Medulla oblongata (tissue), 1 donor: Measurements from ENCODE around the gene ANKS6.

Experiments used
- DNase-seq: peaks from one replicate; pipeline ENCODE4 v3.0.0-alpha.2; 2015; ENCODE audit errors: extremely low spot score

Gene ANKS6

DNA sequence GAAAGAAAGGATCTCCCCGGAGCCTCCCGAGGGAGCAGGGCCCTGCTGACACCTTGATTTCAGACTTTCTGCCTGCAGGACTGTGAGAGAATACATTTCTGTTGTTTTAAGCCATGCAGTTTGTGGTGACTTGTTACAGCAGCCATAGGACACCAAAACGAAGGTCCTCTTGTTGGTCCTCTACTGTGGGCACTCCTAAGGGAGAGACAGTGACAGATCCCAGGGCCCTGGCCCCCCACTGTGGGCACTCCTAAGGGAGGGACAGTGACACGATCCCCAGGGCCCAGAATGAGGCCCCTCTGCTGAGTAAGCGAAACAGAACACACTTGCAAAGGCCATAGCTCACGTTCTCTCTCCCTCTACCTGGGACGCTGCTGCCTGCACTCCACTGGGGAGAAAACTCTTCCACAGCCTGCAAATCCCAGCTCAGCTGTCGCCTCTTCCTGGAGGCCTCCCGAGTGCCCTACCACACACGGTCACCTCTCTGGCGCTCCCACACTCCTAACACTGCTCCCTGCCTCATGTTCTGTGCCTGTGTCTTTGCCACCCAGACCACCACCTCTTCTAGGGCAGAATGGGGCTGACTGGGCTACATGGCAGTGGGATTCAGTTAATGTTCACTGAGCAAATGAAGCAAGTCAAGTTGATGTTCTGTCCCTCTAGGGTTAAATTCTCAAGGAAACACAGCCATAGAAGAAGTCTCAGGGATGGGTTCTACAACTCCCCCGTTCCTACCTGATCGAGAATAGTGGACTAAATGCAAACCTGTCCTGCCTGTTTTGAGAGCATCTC, 23.8 kb downstream of the ANKS6 start:
- DNase-seq = no peak

DNA sequence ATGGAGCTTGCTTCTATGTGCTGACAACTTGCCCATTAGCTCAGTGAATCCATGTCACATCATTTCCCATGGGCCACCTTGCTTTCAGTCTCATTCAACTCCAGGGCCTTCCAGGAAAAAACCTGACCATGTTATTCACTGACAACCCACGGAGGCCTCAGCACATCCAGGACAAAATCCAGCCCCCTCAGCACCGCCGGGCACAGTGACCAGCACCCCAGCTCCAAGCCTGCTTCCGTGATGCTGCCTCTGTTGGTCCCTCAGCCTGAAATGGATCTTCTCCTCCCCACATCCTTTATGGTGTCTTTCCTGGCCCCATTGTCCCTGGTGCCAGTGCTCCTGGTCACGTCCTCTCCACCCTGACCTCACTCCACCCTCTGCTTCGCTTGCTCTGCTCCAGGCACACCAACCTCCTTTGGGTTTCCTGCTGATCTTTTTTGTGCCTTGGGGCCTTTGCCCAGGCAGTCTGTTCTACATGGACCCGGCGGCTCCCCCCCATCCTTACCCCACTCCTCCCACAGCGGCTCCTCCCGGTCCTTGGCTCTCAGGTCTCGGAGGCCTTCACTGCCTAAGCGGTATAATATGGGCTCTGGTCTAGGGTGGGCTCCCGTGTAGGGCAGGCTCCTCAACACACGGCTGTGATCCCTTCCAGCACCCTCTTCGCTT, 25.0 kb downstream of the ANKS6 start:
- no peak for DNase-seq

DNA sequence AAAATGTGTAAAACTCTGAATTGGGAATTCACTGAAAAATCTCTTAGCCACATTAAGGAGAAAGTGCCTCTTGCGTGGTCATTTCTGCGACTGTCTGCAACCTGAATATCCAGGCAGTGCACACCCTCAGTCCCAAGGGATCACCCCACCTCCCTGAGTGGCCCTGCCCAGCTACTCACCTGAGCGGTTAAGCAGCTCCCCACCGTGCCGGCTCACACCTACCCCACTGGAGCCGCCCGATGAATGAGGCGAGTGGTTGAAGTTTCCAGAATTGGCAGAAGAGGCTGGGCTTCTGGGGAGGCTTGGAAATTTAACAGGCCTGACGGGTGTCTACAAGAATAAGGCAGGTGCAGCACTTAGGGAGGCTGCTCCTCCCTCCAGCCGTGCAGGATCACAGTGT, 25.6 kb downstream of the ANKS6 start:
- DNase-seq = no peak

DNA sequence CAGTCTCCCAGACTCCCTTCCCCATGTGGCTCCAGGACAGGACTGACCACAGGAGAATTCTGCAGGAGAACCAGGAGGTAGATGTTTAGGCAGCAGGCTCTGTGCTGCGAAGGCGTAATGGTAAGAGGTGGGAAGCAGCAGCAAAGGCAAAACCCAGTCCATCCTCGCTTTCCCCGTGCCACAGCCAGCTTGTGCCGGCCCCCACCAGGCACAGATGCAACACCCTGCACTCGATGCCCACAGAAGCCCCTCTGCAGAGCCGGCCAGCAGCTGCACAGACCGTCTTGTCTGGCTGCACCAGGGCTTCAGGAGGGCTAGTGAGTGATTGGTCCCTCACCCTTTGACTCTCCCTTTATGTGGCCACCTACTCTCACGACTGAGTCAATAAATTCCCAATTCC, 28.0 kb downstream of the ANKS6 start:
- no peak for DNase-seq

DNA sequence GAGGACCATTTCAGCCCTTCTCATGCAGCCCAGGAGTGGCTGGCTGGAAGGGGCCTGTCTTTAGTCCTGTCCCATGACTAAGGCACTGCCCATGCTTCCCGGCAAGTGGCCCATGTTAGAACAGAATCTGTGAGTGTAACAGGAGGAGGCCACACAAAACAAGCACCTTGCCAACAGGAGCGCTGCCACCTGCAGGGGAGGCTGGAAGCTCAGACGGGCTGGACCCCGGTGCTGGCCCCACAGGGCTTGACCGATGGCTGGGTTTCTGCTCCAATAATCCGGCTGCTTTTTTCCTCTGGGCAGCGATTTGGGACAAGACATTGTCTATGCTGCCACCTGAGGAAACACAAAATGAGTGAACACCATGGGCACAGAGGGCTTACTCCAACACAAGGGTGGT, 28.4 kb downstream of the ANKS6 start:
- no peak for DNase-seq

DNA sequence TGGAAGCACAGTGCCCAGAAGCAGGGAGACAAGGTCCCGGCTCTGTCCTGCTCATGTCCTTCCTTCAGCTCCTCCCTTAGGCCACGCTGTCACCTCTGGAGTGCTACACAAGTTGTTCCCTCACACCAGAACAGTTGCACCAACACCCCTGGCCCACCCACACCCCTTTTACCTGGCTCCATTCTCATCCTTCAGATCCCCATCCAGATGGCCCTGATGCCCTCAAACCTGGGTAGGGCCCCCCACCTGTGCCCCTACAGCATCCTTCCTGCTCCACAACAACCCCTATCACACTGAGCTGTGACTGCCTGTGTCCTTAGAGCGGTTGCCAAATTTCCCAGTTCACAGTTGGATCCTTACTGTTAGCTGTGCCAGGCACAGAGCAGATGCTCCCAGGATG, 29.2 kb downstream of the ANKS6 start:
- DNase-seq = no peak

DNA sequence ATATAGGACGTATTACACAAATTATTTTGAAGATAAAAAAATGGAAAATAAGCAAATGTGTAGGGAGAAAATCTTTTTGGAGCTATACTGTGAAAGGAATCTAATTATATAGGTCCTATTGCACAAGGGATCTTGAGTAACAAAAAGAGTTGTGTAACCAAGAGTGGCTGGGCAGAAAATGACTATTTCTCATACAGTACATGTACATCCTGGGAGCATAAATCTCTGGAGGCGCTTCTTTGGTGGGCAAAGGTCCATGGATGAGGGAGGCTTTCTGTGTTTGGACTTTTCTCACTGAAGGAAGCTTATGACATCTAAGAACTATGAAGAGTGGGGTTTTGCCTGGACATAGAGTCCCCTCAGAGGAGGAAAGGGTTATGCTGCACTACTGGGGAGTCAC, 29.8 kb downstream of the ANKS6 start:
- no peak for DNase-seq

DNA sequence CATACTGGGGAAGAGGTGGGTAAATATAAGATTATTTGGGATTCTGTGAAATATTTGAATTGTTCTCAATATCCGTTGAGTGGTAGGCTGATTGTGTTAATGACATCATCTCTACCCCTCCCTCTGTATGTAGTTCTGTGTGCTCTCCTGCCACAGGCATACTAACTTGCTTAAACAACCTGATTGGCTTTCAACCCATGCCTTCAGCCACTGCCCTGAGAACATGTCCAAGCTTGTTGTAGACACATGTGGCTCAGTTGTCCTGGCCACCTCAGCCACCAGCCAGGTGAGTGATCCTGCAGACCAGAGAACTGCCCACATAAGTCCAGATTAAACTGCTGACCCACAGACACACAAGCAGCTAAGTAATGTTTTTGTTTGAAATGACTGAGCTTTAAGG, 31.1 kb downstream of the ANKS6 start:
- DNase-seq = no peak

DNA sequence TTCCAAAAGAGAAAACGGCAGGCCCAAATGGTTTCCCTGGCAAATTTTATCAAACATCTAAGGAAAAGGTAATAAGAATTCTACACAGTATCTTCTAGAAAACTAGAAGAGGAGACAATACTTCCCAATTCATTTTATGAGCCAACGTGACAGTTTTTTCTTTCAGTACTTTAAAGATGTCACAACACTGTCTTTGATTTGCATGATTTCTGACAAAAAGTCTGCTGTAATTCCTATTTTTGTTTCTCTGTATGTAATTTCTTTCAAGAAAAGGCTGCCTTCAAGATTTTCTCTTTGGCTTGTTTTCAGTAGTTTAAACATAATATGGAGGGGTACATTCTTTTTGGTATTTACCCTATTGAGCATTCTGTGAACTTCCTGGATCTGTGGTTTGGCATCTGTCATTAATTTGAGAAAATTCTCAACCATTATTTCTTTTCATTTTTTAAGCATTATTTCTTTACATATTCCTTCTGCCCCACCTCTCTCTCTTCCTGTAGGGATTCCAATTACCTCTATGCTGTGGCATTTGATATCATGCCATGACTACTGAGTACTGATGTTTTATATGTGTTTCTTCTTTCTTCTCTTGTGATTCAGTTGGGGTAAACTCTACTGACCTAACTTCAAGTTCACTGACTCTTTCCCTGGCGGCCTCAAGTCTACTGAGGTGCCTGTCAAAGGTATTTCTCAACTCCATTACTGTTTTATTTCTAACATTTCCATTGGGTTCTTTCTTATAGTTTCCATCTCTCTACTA, 32.2 kb downstream of the ANKS6 start:
- no peak for DNase-seq

DNA sequence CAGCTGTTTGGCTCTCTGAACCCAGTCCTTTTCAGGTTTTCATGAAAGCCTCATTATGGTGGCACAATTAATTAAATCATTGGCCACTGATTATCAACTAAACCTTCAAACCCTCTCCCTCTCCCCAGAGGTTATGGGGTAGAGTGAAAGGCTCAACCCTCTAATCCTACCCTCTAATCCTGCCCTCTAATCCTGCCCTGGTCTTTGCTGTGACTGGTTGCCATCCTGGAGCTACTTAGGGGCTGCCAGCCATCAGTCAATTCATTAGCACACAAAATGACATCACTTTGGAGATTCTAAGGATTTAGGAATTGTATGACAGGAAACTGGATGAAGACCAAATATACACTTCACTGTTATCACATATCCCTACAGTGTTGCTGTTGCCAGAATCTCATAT, 36.1 kb downstream of the ANKS6 start:
- no peak for DNase-seq

DNA sequence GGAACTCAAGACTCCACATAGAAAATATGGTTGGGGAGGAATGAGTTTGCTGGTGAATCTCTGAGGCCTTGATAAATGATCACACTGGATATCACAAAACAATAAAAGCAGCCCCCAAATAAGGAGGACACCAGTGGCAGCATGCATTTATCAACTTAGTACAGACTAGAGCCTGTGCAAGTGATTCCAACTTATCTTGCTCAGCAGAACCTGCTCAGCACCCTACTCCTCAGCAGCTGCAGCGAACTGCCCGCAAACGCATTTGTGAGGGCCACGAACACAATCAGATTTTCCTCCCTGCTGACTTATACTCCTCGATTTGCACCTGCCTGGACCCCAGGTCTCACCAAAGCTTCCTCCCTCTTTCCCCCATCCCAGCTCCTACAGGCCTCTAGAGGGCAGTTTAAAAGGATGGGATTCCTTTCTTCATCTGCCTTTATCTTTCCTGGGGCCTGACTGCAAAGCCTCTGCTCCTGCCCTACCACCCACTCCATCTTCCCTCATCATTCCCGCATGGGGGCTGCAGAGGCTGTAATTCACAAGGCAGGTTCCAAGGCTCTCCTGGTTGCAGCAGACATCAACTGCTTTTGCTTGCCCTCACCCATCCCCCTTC, 41.2 kb downstream of the ANKS6 start:
- DNase-seq = no peak

DNA sequence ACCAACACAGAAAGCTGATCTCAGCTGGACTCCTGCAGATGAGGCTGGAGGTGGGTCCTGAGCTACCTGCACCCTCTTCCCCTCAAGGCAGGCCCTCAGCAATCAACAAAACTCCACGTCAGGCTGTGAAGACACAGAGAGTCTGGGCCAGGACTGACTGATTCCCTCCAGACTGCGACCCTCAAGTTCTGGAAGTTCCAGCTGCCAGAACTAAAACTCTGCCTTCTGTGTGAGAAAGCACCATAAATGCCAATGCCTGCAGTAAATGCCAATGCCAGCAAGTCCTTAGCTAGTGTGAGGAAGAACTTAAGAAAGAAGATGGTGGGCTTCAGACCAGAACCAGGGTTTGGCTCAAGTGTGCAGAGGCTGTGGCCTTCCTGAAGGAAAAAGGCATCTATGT, 45.1 kb downstream of the ANKS6 start:
- DNase-seq = no peak

DNA sequence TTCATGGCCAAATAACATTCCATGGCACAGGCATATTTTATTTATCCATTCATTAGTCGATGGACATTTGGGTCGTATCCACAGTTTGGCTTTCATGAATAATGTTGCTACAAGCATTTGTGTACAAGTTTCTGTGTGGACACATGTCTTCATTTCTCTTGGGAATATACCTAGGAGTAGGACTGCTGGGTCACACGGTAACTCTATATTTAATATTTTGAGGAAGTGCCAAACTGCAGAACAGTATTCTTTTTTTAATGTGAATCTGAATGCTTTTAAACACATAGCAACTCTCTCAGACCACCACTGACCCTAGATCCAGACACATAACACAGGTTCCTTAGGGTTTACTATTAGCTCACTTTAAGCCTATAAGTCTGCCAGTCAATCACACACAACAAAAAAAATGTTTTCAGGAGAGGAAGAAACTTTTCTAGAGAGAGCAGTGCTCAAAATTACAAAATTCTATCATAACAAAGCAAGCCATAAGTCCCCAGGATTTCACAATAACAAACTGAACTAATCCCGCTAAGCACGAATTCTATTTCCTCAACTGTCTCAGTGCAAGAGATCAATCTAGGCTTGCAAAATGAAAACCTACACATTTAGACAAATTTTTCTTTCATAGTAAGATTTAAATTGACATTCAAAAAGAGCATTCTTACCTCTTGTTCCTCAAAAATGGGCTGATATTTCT, 45.8 kb downstream of the ANKS6 start:
- DNase-seq = no peak

DNA sequence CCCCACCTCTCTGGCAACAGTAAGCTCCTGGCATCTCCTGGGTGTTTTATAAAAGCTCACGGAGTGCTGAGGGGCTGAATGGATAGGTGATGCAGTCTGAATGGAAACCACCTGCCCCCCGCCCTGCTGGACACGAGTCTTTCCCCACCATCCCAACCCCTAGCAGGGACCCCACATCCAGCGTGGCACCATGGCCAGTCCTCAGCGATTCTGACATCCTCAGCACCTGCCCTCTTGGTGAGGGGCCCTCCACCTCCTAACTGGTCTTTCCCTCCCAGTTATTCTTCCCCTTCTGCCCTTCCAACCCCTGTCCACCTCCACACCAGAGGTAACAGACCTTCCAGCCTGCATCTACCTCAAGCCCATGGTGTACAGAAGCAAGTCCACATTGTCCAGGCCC, 48.9 kb downstream of the ANKS6 start:
- no peak for DNase-seq

DNA sequence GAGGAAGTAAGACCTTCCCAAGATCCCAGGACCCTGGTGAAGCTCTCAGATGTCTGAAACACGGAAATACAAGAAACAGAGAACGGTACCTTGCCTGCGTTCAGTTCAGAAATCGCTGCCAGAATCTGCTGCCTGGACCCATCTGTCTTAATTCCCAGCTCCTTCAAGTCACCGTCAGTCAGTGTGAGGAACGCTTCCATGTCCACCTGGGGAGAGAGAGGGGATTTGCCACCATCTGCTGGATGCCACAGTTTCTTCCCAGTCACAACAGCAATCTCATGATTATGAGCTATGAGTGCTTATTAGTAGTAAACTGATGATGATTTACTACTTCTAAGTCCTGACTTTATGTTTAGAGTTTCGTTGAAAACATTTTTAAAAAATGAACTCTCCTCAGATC, 50.9 kb downstream of the ANKS6 start:
- no peak for DNase-seq

DNA sequence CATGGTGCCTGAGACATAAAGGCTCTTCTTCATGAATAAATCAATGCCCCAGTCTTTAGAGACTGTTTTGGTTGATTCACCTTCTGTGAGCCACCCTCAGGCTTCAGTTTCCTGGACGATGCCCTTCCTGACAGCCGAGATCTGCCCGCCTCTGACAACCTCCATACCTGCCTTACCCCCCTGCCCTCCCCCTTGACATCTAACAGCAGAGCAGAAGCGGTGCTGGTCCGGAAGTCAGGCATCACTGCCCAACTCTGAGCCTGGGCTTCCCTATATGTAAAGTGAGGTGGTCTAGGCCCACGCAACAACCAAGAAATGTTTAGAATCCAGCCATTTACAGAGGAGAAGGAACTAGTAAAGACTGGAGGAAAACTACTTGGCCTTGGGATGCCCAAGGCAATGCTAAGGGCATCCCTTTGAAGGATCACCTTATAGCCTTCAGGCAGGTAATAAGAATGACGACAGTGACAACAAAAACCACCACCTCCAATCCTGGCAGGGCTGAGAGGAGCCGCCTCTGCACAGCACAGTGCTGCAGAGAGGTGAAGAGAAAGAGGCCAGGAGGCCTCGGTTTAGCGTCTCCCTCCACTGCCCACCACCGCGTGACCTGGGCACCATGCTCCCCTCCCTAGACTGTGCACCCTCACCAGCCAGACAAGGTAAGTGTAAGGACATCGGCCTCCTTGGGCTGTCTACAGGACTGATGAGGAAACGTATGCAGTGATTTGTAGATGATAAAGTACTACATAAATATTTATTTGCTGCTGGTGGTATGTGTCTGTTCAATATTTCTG, 52.3 kb downstream of the ANKS6 start:
- no peak for DNase-seq

DNA sequence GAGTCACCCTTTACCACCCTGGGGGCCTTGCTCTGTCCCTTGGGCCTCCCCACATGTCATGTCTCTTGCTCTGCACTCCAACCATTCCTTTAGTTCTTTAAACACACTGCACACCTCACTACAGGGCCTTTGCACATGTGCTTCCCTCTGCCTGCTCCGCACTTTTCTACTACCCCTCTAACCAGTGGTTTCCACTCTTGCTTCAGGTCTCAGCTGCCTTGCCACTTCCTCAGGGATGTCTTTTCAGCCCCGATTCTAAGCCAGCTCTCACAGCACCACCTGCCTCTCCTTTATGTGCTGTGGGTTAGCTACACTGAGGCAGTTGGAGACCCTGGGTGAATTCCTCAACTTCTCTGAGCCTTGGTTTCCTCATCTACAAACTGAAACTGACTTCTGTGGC, 53.0 kb downstream of the ANKS6 start:
- no peak for DNase-seq

DNA sequence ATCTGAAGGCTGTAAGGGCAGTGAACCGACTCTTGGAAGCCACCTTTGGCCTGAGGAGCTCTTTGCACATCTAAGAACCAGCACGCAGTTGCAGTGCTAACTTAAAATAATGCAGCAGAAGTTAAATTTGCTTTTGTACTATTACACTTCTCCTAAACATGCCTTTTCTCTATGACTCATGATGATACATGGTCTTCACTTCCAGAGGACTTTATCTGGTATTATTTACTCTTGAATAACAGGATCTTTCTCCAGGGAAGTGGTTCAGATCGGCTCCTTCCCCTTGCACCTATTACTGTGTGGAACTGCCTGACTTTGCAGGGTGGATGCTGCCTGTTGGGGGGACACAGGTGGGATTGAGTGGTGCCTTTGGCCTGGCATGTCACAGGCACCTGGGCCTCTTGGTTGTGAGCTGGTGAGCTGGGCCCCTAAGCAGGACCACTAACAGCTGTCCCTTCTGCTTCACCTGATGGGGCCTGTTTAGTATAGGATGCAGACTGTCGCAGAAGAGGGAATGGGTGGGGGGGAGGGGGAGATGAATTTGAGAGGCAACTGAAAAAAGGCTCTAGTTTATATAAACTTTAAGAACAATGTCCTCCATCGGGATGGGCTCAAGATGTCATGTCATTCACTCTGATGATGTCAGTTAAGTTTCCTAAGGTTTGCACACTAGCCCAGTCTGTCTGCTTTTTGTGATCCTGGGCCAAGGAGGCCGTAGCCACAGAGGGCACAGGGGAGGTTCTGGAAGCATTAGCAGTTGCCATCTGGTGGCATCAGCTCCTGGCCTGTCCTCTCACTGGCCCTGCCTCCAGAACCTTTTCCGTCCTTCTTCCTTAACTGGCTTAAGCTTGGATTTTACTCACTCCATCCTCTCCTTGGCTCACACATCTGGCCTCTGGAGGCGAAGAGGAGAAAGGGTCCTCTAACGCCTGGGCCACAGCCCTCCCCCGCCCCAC, 53.8 kb downstream of the ANKS6 start:
- DNase-seq = no peak

DNA sequence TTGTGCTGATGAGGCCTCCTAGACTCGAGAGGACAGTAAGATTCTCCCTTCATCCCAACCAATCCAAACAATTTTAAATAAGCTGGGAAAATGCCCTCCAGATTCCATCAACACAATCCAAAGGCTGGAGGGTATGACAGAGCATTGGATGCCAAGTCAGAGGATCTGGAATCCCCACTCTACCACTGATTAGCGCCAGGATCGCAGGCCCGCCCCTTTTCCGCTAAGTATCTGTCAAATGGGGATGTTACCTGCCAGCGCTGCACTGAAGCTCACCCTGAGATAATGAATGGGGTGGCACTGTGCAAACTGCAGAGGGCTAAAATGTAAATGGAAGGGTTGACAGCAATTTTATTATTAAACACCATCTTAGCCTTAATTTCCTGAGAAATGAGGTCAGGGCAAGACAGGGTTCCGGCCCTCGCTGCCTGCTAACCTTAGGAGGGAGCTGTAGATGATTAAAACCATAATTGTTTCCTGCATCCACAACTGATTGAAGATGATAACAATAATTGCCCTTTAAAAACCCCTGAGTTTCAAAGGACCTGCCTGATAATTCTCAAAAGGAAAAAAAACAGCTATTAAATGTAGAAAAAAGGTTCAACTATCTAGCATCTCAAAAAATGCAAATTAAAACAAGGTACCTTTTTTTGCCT, 56.0 kb downstream of the ANKS6 start:
- DNase-seq = no peak
